CD4-positive, alpha-beta T cell treated with Interleukin-12 subunit alpha and Interleukin-12 subunit beta, for 1 hour (primary cell): ENCODE measurements around the gene AHRR.
"Not testable (repeated sequence)": the region's sequence is repeated elsewhere in the genome, so short reads cannot be mapped to it uniquely, and the experiment has no call there.

ENCODE experiments used
- DNase-seq: peaks from one replicate; pipeline ENCODE4 v3.0.0-alpha.2; 2020

AHRR gene

GRCh38 chr5:321230-321725, at the start of gene AHRR:
Gene AHRR (plus strand): TSS chr5:321714. CDS start chr5:343903, 22,189 bp downstream.
- peak; percentile 28 for DNase-seq

GRCh38 chr5:271828-272167, 49.7 kb upstream of the AHRR start:
- DNase-seq, result not testable (repeated sequence)

- not testable (repeated sequence) for DNase-seq
Observed at GRCh38 chr5:273091-273490, 48.4 kb upstream of the AHRR start.

- DNase-seq, result not testable (repeated sequence)
Observed at GRCh38 chr5:273491-273890, 48.0 kb upstream of the AHRR start.

GRCh38 chr5:274346-274745, 47.2 kb upstream of the AHRR start:
- not testable (repeated sequence) for DNase-seq

- no peak for DNase-seq
Observed at GRCh38 chr5:278646-279045, 42.9 kb upstream of the AHRR start.

GRCh38 chr5:279051-279665, 42.4 kb upstream of the AHRR start:
- DNase-seq, result not testable (repeated sequence)

GRCh38 chr5:285991-286557, 35.4 kb upstream of the AHRR start:
- DNase-seq, result no peak

- DNase-seq, result not testable (repeated sequence)
Observed at GRCh38 chr5:290200-290599, 31.3 kb upstream of the AHRR start.

GRCh38 chr5:291345-291744, 30.2 kb upstream of the AHRR start:
- DNase-seq, result not testable (repeated sequence)

- not testable (repeated sequence) for DNase-seq
Observed at GRCh38 chr5:294788-295187, 26.7 kb upstream of the AHRR start.

- DNase-seq, result not testable (repeated sequence)
Observed at GRCh38 chr5:296207-296606, 25.3 kb upstream of the AHRR start.

GRCh38 chr5:296954-297353, 24.6 kb upstream of the AHRR start:
- peak; percentile 24 for DNase-seq

- not testable (repeated sequence) for DNase-seq
Observed at GRCh38 chr5:297448-297847, 24.1 kb upstream of the AHRR start.

- not testable (repeated sequence) for DNase-seq
Observed at GRCh38 chr5:297991-298736, 23.4 kb upstream of the AHRR start.

- DNase-seq, result no peak
Observed at GRCh38 chr5:298737-299125, 22.8 kb upstream of the AHRR start.

GRCh38 chr5:299921-300320, 21.6 kb upstream of the AHRR start:
- DNase-seq, result not testable (repeated sequence)

GRCh38 chr5:300691-301435, 20.7 kb upstream of the AHRR start:
- DNase-seq, result not testable (repeated sequence)

GRCh38 chr5:302416-302815, 19.1 kb upstream of the AHRR start:
- DNase-seq, result not testable (repeated sequence)

GRCh38 chr5:302966-303365, 18.5 kb upstream of the AHRR start:
- DNase-seq, result no peak

- not testable (repeated sequence) for DNase-seq
Observed at GRCh38 chr5:303741-304140, 17.8 kb upstream of the AHRR start.

- DNase-seq, result no peak
Observed at GRCh38 chr5:305050-305449, 16.5 kb upstream of the AHRR start.

GRCh38 chr5:305459-305858, 16.1 kb upstream of the AHRR start:
- no peak for DNase-seq
